H1 (cell line): ENCODE measurements around the gene SFTPB. TPM values are rescaled to one million over a fixed set of nuclear protein-coding genes. Genes with fewer than 3 reads are reported as not detected.

Experiments used
- CTCF ChIA-PET: fragments of 300-600 bp; sonication (Branson Sonifier 250); formaldehyde crosslinking; loops from one replicate; lab custom pipeline; 2021; ENCODE audit not compliant: partially characterized antibody; lab: Charles Lee
- POLR2A ChIA-PET: fragments of 300-600 bp; sonication (Branson Sonifier 250); formaldehyde crosslinking; loops from one replicate; lab custom pipeline; 2021; ENCODE audit warnings: inconsistent platforms; ENCODE audit not compliant: partially characterized antibody; lab: Charles Lee
- DNase-seq, 2 experiments: peaks; one replicate each; pipeline versions ENCODE4 v3.0.0 to v3.0.0-alpha.2; 2010 to 2022; ENCODE audit warnings: low spot score in 2 of 2, low read depth in 1 of 2, mixed read lengths in 1 of 2
- FAIRE-seq: peaks from 2 replicates; lab custom pipeline; 2011; peaks lifted over from hg19 to GRCh38; lab: Jason Lieb, UNC
- H2AFZ ChIP-seq: 2 replicates; pipeline ENCODE4 v1.8.1; 2012; ENCODE audit warnings: low read length, inconsistent platforms
- H2AK5ac ChIP-seq: 2 replicates; pipeline ENCODE4 v1.6.1; 2013; ENCODE audit warnings: low read depth, low read length
- H2BK120ac ChIP-seq: replicated peaks from 2 replicates; pipeline ENCODE3; 2013; ENCODE audit warnings: low read depth, low read length, inconsistent platforms
- H2BK12ac ChIP-seq: 2 replicates; pipeline ENCODE4 v1.6.1; 2013; ENCODE audit warnings: low read depth, low read length
- H2BK15ac ChIP-seq: 2 replicates; pipeline ENCODE4 v1.6.1; 2013; ENCODE audit warnings: low read length
- H2BK20ac ChIP-seq: 2 replicates; pipeline ENCODE4 v1.6.1; 2013; ENCODE audit warnings: low read length
- H2BK5ac ChIP-seq: 2 replicates; pipeline ENCODE4 v1.6.1; 2013; ENCODE audit warnings: low read depth, low read length
- H3K14ac ChIP-seq: 2 replicates; pipeline ENCODE4 v1.6.1; 2013; ENCODE audit warnings: inconsistent platforms; ENCODE audit not compliant: insufficient read length
- H3K18ac ChIP-seq: 2 replicates; pipeline ENCODE4 v1.6.1; 2013; ENCODE audit warnings: low read length; ENCODE audit errors: extremely low read depth
- H3K23ac ChIP-seq: 2 replicates; pipeline ENCODE4 v1.6.1; 2013; ENCODE audit warnings: inconsistent platforms; ENCODE audit not compliant: insufficient read length
- H3K23me2 ChIP-seq: 2 replicates; pipeline ENCODE4 v1.6.1; 2013; ENCODE audit warnings: low read depth, low read length
- H3K27ac ChIP-seq: 2 replicates; pipeline ENCODE4 v1.6.1; 2011; ENCODE audit warnings: low read depth, low read length, inconsistent platforms
- H3K27me3 ChIP-seq, 4 experiments: replicated peaks in 1 of 4; 1 replicate in 1 of 4; 2 replicates in 3 of 4; pipeline versions ENCODE4 v1.6.1 to v1.8.1; 2011 to 2013; ENCODE audit warnings: low read length in 3 of 4, mild to moderate bottlenecking in 3 of 4, inconsistent platforms in 2 of 4, mixed read lengths in 2 of 4, moderate library complexity in 1 of 4; ENCODE audit not compliant: control insufficient read depth in 3 of 4, insufficient read depth in 3 of 4; ENCODE audit errors: extremely low read depth in 1 of 4
- H3K36me3 ChIP-seq, 4 experiments: 2 replicates each; pipeline versions ENCODE4 v1.6.1 to v1.8.1; 2011 to 2013; ENCODE audit warnings: mild to moderate bottlenecking in 4 of 4, low read length in 3 of 4, moderate library complexity in 2 of 4, control low read depth in 1 of 4, inconsistent platforms in 1 of 4; ENCODE audit not compliant: insufficient read depth in 4 of 4, control insufficient read depth in 2 of 4
- H3K4ac ChIP-seq: replicated peaks from 2 replicates; pipeline ENCODE3; 2013; ENCODE audit warnings: low read length, low read depth, mixed read lengths, inconsistent platforms; ENCODE audit not compliant: insufficient read length
- H3K4me1 ChIP-seq, 4 experiments: replicated peaks in 1 of 4; 1 replicate in 1 of 4; 2 replicates in 3 of 4; pipeline versions ENCODE4 v1.6.1 to v1.8.1; 2011 to 2013; ENCODE audit warnings: low read length in 3 of 4, inconsistent platforms in 2 of 4, mixed read lengths in 1 of 4; ENCODE audit not compliant: insufficient read depth in 4 of 4, control insufficient read depth in 3 of 4
- H3K4me2 ChIP-seq, 2 experiments: 2 replicates each; pipeline versions ENCODE4 v1.6.1 to v1.8.1; 2011 to 2013; ENCODE audit warnings: low read depth in 2 of 2, low read length in 2 of 2, control low read depth in 1 of 2, inconsistent platforms in 1 of 2, mild to moderate bottlenecking in 1 of 2; ENCODE audit not compliant: insufficient read depth in 1 of 2
- H3K4me3 ChIP-seq, 4 experiments: fragments of 200-600, 300-600 bp in 1 of 4; sonication (generic), shearing (Covaris generic), sonication (Bioruptor Twin) in 1 of 4; 2 replicates each; pipeline versions ENCODE4 v1.5.1 to v1.8.1; 2011 to 2016; ENCODE audit warnings: low read length in 4 of 4, low read depth in 3 of 4, control low read depth in 2 of 4, inconsistent platforms in 2 of 4, mild to moderate bottlenecking in 2 of 4, mixed read lengths in 1 of 4, moderate library complexity in 1 of 4; ENCODE audit not compliant: insufficient read depth in 2 of 4; ENCODE audit errors: extremely low read depth in 1 of 4
- H3K56ac ChIP-seq: replicated peaks from 2 replicates; pipeline ENCODE3; 2013; ENCODE audit warnings: low read depth, mild to moderate bottlenecking, mixed read lengths, low read length, inconsistent platforms; ENCODE audit not compliant: insufficient read length
- H3K79me1 ChIP-seq: 2 replicates; pipeline ENCODE4 v1.6.1; 2013; ENCODE audit warnings: low read depth, low read length, control low read depth
- H3K79me2 ChIP-seq, 2 experiments: 2 replicates each; pipeline versions ENCODE4 v1.6.1 to v1.8.1; 2012 to 2013; ENCODE audit warnings: low read length in 2 of 2, mild to moderate bottlenecking in 2 of 2, inconsistent platforms in 1 of 2; ENCODE audit not compliant: insufficient read depth in 2 of 2, control insufficient read depth in 1 of 2
- H3K9ac ChIP-seq, 4 experiments: replicated peaks in 1 of 4; 1 replicate in 1 of 4; 2 replicates in 3 of 4; pipeline versions ENCODE4 v1.6.1 to v1.8.1; 2011 to 2013; ENCODE audit warnings: low read depth in 3 of 4, low read length in 3 of 4, control low read depth in 2 of 4, mild to moderate bottlenecking in 2 of 4, moderate library complexity in 2 of 4, inconsistent platforms in 1 of 4; ENCODE audit errors: extremely low read depth in 1 of 4
- H3K9me3 ChIP-seq, 2 experiments: 2 replicates each; pipeline versions ENCODE4 v1.6.1 to v1.8.1; 2012 to 2013; ENCODE audit warnings: mild to moderate bottlenecking in 2 of 2, moderate library complexity in 2 of 2, control low read depth in 1 of 2, inconsistent platforms in 1 of 2, low read depth in 1 of 2, low read length in 1 of 2, mixed read lengths in 1 of 2; ENCODE audit not compliant: insufficient read depth in 2 of 2
- H4K20me1 ChIP-seq, 2 experiments: replicated peaks in 1 of 2; 2 replicates each; pipeline versions ENCODE3 to v1.8.1; 2011 to 2013; ENCODE audit warnings: inconsistent platforms in 2 of 2, low read length in 2 of 2, mild to moderate bottlenecking in 1 of 2; ENCODE audit not compliant: insufficient read depth in 2 of 2, control insufficient read depth in 1 of 2
- H4K5ac ChIP-seq: 2 replicates; pipeline ENCODE4 v1.6.1; 2013; ENCODE audit warnings: low read length, low read depth, mixed read lengths, inconsistent platforms; ENCODE audit not compliant: insufficient read length
- H4K8ac ChIP-seq: 2 replicates; pipeline ENCODE4 v1.8.0; 2013; ENCODE audit warnings: mild to moderate bottlenecking, moderate library complexity, low read length, inconsistent platforms; ENCODE audit not compliant: insufficient read depth; ENCODE audit errors: extremely low read depth
- H4K91ac ChIP-seq: replicated peaks from 2 replicates; pipeline ENCODE3; 2013; ENCODE audit warnings: low read length, mixed read lengths, inconsistent platforms; ENCODE audit not compliant: insufficient read length
- EP300 ChIP-seq, 2 experiments: IDR thresholded peaks; 1 replicate in 1 of 2; 2 replicates in 1 of 2; pipeline ENCODE4 v1.6.1; 2011 to 2012; ENCODE audit warnings: low read depth in 2 of 2, low read length in 2 of 2, mild to moderate bottlenecking in 2 of 2, borderline replicate concordance in 1 of 2, inconsistent platforms in 1 of 2, moderate library complexity in 1 of 2
- FOSL1 ChIP-seq: IDR thresholded peaks from 2 replicates; pipeline ENCODE4 v1.6.1; 2011; ENCODE audit warnings: mild to moderate bottlenecking, low read depth, low read length, moderate library complexity; ENCODE audit not compliant: insufficient read depth
- KDM1A ChIP-seq: fragments of 200-600, 300-600 bp; sonication (generic); IDR thresholded peaks from 2 replicates; pipeline ENCODE4 v1.7.1; 2016; ENCODE audit warnings: mild to moderate bottlenecking, low read length, borderline replicate concordance
- MAFK ChIP-seq: IDR thresholded peaks from 2 replicates; pipeline ENCODE4 v1.6.1; 2012; ENCODE audit warnings: low read depth, mild to moderate bottlenecking, improper control_type of control experiment, low read length
- NRF1 ChIP-seq: IDR thresholded peaks from 2 replicates; pipeline ENCODE4 v1.6.1; 2011; ENCODE audit warnings: mild to moderate bottlenecking, low read depth, low read length, improper control_type of control experiment
- POLR2A ChIP-seq, 2 experiments: IDR thresholded peaks; 1 replicate in 1 of 2; 2 replicates in 1 of 2; pipeline ENCODE4 v1.6.1; 2011; ENCODE audit warnings: low read depth in 2 of 2, low read length in 2 of 2, mild to moderate bottlenecking in 2 of 2; ENCODE audit errors: control extremely low read depth in 1 of 2
- POLR2AphosphoS5 ChIP-seq: IDR thresholded peaks from 2 replicates; pipeline ENCODE4 v1.6.1; 2011; ENCODE audit warnings: low read depth, low read length
- RBBP5 ChIP-seq: IDR thresholded peaks from 2 replicates; pipeline ENCODE4 v1.7.1; 2012; ENCODE audit warnings: low read depth, mild to moderate bottlenecking, inconsistent platforms, low read length, moderate library complexity, borderline replicate concordance
- SAP30 ChIP-seq: fragments of 300-600 bp; sonication (generic); IDR thresholded peaks from 2 replicates; pipeline ENCODE4 v1.7.1; 2012; ENCODE audit warnings: low read length, moderate library complexity, mild to moderate bottlenecking, inconsistent platforms; ENCODE audit not compliant: insufficient read depth, insufficient replicate concordance
- WGBS, 2 experiments: shearing (Covaris generic) in 1 of 2; methylation state at CpG; one replicate each; pipeline versions ENCODE4 v1.1.6 to v1.1.7; 2013 to 2015; ENCODE audit warnings: low lambda C conversion rate in 2 of 2, mixed read lengths in 2 of 2, inconsistent platforms in 1 of 2, low coverage in 1 of 2, missing lambda C conversion rate in 1 of 2; ENCODE audit not compliant: insufficient replicate concordance in 2 of 2, insufficient coverage in 1 of 2, insufficient read length in 1 of 2; ENCODE audit errors: extremely low coverage in 1 of 2, missing lambda C conversion rate in 1 of 2; 5-methylcytosine and 5-hydroxymethylcytosine counted together
- polyA plus RNA-seq, 7 experiments: library from polyadenylated mRNA; depleted of rRNA in 3 of 7; stranded (reverse) in 5 of 7; unstranded in 2 of 7; fragments of >200 nt in 5 of 7; fragments of 200-250 nt in 2 of 7; gene quantifications; 1 replicate in 5 of 7; 2 replicates in 1 of 7; 4 replicates in 1 of 7; pipeline versions ENCODE4 v1.2.1 to v1.2.3, GENCODE V29; 2011 to 2013; ENCODE audit warnings: missing spikeins in 2 of 7, mixed read lengths in 2 of 7
- total RNA-seq: library from RNA; stranded (reverse); fragmentation: NEBNext Ultra II Directional; extraction: Animal tissue kit (Norgen Biotek cat#: 25700); gene quantifications from 2 replicates; pipeline ENCODE4 v1.2.1, GENCODE V29; 2021
- TF ChIP-seq, protein P1 (sequence below): IDR thresholded peaks from 2 replicates; pipeline ENCODE4 v1.6.1; 2011; ENCODE audit warnings: low read length, improper control_type of control experiment
- TF ChIP-seq, protein P2 (sequence below): IDR thresholded peaks from 2 replicates; pipeline ENCODE4 v1.6.1; 2012; ENCODE audit warnings: low read length, inconsistent platforms

The SFTPB gene
- total and polyA plus RNA-seq, 2 of the 8 experiments (the other 6 are each of a cell fraction or from before 2014, with no cell fraction given) = not detected

DNA sequence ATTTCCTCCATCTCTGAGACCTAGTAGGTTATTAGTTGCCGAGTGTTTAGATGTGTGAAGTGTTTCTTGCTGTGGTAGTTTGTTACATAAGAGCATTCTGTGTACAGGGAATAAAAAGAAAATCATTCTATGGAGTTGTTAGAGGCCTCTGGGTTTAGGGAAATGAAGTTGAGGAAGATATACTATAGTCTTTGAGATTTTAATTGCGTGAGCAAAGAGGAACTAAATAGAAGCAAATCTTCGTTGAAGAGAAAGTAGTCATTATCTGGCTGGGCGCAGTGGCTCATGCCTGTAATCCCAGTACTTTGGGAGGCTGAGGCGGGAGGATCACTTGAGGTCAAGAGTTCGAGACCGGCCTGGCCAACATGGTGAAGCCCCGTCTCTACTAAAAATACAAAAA, 33.0 kb downstream of the SFTPB start:
- Histone ChIP-seq H2AFZ (no peak overlapping the region), H4K20me1 (peaks cover 5 to 11% of the 10 kb centered on the region in 2 experiments), H3K23me2 (no peaks in the 10 kb centered on the region), H3K4ac (no peak overlapping the region), H4K8ac (no peak overlapping the region), H3K4me3 (no peak overlapping the region), H4K91ac (no peak overlapping the region), H2BK20ac (no peak overlapping the region), H2BK120ac (no peak overlapping the region), H3K79me1 (0 out of 2 replicates have a peak, but pooled peaks cover 3% of the 10 kb centered on the region), H3K27ac (no peak overlapping the region), H3K23ac (no peak overlapping the region), H3K18ac (no peak overlapping the region), H3K9ac (no peak overlapping the region), H2BK12ac (no peak overlapping the region), H2BK5ac (no peak overlapping the region), H3K36me3 (peaks cover 19 to 80% (median 62%) of the 10 kb centered on the region in 4 experiments), H2AK5ac (no peak overlapping the region), H4K5ac (no peak overlapping the region), H3K79me2 (no peaks in the 10 kb centered on the region; a peak in 1 of 4 replicates), H2BK15ac (no peak overlapping the region)
- CTCF ChIA-PET = interaction anchor here (0.7 to 5.9 kb wide), 5 partner anchors 14 to 407 kb away, joined by 3 to 69 read pairs (median 4); no protein-coding TSS in a partner anchor
- DNase-seq = no peak
- WGBS, 2 experiments = 93% methylated on average over 8 of the region's 8 CpGs; no CpG with 5 or more reads in 1 of the 2 experiments
- FAIRE-seq = no peak
- TF ChIP-seq EP300 (IDR thresholded peaks at IDR 0.05; ENCODE audit: borderline replicate concordance in 1 of 2, low read depth in 2 of 2, low read length in 2 of 2) (no peak), SAP30 (no peak), POLR2AphosphoS5 (no peak), NRF1 (no peak), KDM1A (no peak), FOSL1 (no peak), MAFK (no peak), POLR2A (IDR thresholded peaks at IDR 0.05; ENCODE audit: control extremely low read depth in 1 of 2, low read depth in 2 of 2, low read length in 2 of 2) (no peak), RBBP5 (no peak)
- TF ChIP-seq, protein P1, sequence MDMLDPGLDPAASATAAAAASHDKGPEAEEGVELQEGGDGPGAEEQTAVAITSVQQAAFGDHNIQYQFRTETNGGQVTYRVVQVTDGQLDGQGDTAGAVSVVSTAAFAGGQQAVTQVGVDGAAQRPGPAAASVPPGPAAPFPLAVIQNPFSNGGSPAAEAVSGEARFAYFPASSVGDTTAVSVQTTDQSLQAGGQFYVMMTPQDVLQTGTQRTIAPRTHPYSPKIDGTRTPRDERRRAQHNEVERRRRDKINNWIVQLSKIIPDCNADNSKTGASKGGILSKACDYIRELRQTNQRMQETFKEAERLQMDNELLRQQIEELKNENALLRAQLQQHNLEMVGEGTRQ = no peak
- TF ChIP-seq, protein P2, sequence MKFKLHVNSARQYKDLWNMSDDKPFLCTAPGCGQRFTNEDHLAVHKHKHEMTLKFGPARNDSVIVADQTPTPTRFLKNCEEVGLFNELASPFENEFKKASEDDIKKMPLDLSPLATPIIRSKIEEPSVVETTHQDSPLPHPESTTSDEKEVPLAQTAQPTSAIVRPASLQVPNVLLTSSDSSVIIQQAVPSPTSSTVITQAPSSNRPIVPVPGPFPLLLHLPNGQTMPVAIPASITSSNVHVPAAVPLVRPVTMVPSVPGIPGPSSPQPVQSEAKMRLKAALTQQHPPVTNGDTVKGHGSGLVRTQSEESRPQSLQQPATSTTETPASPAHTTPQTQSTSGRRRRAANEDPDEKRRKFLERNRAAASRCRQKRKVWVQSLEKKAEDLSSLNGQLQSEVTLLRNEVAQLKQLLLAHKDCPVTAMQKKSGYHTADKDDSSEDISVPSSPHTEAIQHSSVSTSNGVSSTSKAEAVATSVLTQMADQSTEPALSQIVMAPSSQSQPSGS = no peak
- TF ChIP-seq, all 59 proteins: peak for 0
- Histone ChIP-seq H3K4me2 (no peak overlapping the region), H3K9me3 (no peaks in the 10 kb centered on the region), H3K14ac (no peak overlapping the region), H3K4me1 (no peaks in the 10 kb centered on the region), H3K27me3 (no peaks in the 10 kb centered on the region), H3K56ac (no peak overlapping the region)
- POLR2A ChIA-PET = interaction anchor here (0.7 to 3.2 kb wide), 4 partner anchors 11 to 464 kb away, joined by 3 to 16 read pairs (median 8); partner anchors contain the start of gene TMEM150A
